Testis (tissue), 3 donors: Measurements from ENCODE around the gene FARP1. TPM values are rescaled to one million over a fixed set of nuclear protein-coding genes. Genes with fewer than 3 reads are reported as not detected.
A peak's percentile ranks its signal among the peaks of the same experiment; 100 is the strongest.

Experiments used
- DNase-seq: peaks from one replicate; pipeline ENCODE4 v3.0.0-alpha.2; 2019
- H3K27ac ChIP-seq, 2 donors: fragments of 200-600 bp; sonication (generic); one replicate each; pipeline ENCODE4 v1.5.1; 2019
- H3K27me3 ChIP-seq: fragments of 200-600 bp; sonication (generic); one replicate; pipeline ENCODE4 v1.5.1; 2019
- H3K36me3 ChIP-seq: fragments of 200-600 bp; sonication (generic); one replicate; pipeline ENCODE4 v1.5.1; 2017; ENCODE audit warnings: low read depth; ENCODE audit errors: missing control alignments
- H3K4me1 ChIP-seq: fragments of 200-600 bp; sonication (generic); one replicate; pipeline ENCODE4 v1.5.1; 2019
- H3K4me3 ChIP-seq, 2 donors: fragments of 200-600 bp; sonication (generic); one replicate each; pipeline ENCODE4 v1.5.1; 2017 to 2019
- H3K9me3 ChIP-seq: fragments of 200-600 bp; sonication (generic); one replicate; pipeline ENCODE4 v1.5.1; 2017
- POLR2A ChIP-seq: fragments of 450-650 bp; IDR thresholded peaks from one replicate; pipeline ENCODE4 v1.6.1; 2017; ENCODE audit warnings: antibody characterized with exemption, mild to moderate bottlenecking, moderate library complexity
- WGBS, 2 donors: methylation state at CpG; one replicate each; pipeline ENCODE4 v1.1.5; 2018; 5-methylcytosine and 5-hydroxymethylcytosine counted together
- intact Hi-C: fragments of 100-400 bp; cut with DNase I; formaldehyde crosslinking; loops from one replicate; pipeline ENCODE4 v1.15.1; 2023; ENCODE audit warnings: low total_unique reads
- polyA plus RNA-seq: library from polyadenylated mRNA; stranded (reverse); fragments of 350-450 nt; fragmentation: Illumina TruSeq; extraction: RNeasy Lipid Tissue Mini Kit (QIAGEN cat#74804); gene quantifications from one replicate; pipeline ENCODE4 v1.2.3, GENCODE V29; 2014; ENCODE audit warnings: low read depth, low replicate concordance; ENCODE audit not compliant: insufficient read depth
- total RNA-seq, 2 donors: library from RNA; depleted of rRNA; stranded (reverse); fragments of >200 nt; gene quantifications; one replicate each; pipeline ENCODE4 v1.2.3, GENCODE V29; 2016
- TF ChIP-seq, protein P1 (sequence below), 3 experiments: fragments of 450-650 bp in 2 of 3; fragments of 200-600 bp in 1 of 3; sonication (generic) in 1 of 3; IDR thresholded peaks; one replicate each; pipeline ENCODE4 v1.5.1; 2016 to 2019; ENCODE audit warnings: antibody characterized with exemption in 3 of 3, mild to moderate bottlenecking in 2 of 3, moderate library complexity in 1 of 3

The FARP1 gene
- total and polyA plus RNA-seq, 3 donors from 2014 or later, result 54.0 to 130 (median 69.1) TPM

DNA sequence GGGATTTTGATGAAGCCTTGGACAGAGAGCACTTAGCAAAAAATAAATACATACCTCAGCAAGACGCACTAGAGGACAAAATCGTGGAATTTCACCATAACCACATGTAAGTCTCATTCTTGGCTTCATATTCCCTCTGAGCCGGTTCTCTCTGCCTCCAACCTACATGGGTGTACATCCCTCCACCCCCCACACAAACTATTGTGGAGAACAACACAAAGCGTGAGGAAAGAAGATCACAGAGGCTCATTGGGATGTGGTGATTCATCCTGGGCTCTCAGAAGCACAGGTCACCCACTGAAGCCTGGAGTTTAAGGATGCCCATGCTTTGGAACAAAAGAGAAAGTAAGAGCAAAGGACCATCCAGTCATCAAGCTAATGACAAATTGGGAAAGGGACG, 241.8 kb downstream of the FARP1 start:
- no peak overlapping the region for H3K27ac ChIP-seq
- WGBS, 2 donors, result 71 to 73% methylated on average over 5 of the region's 5 CpGs
- TF ChIP-seq POLR2A, result no peak
- TF ChIP-seq, protein P1, sequence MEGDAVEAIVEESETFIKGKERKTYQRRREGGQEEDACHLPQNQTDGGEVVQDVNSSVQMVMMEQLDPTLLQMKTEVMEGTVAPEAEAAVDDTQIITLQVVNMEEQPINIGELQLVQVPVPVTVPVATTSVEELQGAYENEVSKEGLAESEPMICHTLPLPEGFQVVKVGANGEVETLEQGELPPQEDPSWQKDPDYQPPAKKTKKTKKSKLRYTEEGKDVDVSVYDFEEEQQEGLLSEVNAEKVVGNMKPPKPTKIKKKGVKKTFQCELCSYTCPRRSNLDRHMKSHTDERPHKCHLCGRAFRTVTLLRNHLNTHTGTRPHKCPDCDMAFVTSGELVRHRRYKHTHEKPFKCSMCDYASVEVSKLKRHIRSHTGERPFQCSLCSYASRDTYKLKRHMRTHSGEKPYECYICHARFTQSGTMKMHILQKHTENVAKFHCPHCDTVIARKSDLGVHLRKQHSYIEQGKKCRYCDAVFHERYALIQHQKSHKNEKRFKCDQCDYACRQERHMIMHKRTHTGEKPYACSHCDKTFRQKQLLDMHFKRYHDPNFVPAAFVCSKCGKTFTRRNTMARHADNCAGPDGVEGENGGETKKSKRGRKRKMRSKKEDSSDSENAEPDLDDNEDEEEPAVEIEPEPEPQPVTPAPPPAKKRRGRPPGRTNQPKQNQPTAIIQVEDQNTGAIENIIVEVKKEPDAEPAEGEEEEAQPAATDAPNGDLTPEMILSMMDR (IDR thresholded peaks at IDR 0.05), result no peak
- H3K36me3 ChIP-seq, result no peaks in the 10 kb centered on the region
- no peaks in the 10 kb centered on the region for H3K9me3 ChIP-seq
- no peak overlapping the region for H3K4me3 ChIP-seq
- H3K27me3 ChIP-seq, result no peaks in the 10 kb centered on the region
- intact Hi-C loops, result no loop called here
- no peak for DNase-seq
- no peaks in the 10 kb centered on the region for H3K4me1 ChIP-seq

DNA sequence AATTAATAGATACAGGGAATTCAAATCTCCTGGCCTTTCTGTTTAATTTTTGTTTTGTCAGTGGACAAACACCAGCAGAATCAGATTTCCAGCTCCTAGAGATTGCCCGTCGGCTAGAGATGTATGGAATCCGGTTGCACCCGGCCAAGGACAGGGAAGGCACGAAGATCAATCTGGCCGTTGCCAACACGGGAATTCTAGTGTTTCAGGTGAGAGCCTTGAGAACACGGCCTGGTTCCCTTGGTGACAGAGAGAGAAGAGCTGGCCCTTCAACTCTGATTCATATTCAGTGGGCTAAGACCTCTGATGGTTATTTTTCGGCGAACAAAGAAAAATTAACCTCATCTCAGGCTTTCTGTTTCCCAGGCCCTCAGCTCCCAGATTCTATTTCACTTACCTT, 242.7 kb downstream of the FARP1 start:
- intact Hi-C loops, result no loop called here
- Histone ChIP-seq H3K36me3 (no peaks in the 10 kb centered on the region), H3K9me3 (no peaks in the 10 kb centered on the region), H3K4me1 (no peaks in the 10 kb centered on the region), H3K27me3 (no peaks in the 10 kb centered on the region), H3K4me3 (no peak overlapping the region), H3K27ac (no peak overlapping the region)
- DNase-seq, result no peak
- no peak for TF ChIP-seq POLR2A
- TF ChIP-seq, protein P1 (IDR thresholded peaks at IDR 0.05), result no peak
- 71 to 86% methylated on average over 10 of the region's 10 CpGs for WGBS, 2 donors

DNA sequence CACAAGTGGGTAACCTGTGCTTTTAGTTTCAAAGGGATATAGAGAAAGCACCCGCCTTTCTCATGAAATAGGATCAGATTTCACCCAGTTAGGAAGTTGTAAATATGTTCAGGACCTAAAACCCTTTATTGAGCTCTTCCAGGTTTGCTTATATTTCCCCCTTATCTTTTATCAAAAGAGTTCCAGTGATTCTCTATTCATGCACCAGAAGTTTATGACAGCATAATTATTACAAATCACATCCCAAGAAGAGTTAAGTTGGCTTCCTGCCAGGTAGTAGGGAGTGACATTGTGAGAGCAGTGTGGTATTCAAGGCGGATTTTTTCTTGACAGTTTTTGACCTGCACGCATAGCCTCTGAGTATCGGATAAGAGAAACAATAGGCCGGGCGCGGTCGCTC, 243.7 kb downstream of the FARP1 start:
- H3K9me3 ChIP-seq, result no peaks in the 10 kb centered on the region
- no peak for DNase-seq
- no peaks in the 10 kb centered on the region for H3K36me3 ChIP-seq
- intact Hi-C loops, result no loop called here
- TF ChIP-seq, protein P1 (IDR thresholded peaks at IDR 0.05), result no peak
- no peak for TF ChIP-seq POLR2A
- H3K4me1 ChIP-seq, result no peaks in the 10 kb centered on the region
- H3K27ac ChIP-seq, result no peak overlapping the region
- H3K4me3 ChIP-seq, result no peak overlapping the region
- no peaks in the 10 kb centered on the region for H3K27me3 ChIP-seq
- 79 to 97% methylated on average over 5 to 8 of the region's 8 CpGs for WGBS, 2 donors

DNA sequence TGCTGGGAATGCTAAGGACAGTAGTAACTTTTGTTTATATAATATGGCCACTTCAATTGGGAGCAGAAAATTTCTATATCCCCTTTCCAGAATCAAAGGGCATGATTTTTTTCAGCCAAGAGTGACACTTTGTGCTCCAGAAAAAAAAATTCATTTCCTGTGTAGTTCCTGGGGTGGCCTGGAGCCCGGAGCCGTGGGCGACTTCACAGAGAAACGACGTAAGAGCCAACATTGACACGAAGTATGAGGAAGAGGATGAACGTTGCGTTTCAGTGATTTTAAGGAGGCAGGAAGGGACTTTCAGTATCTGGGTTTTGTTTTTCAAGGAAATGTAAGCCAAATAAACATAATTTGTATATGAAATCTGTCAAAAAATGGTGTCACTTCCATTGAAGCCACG, 246.4 kb downstream of the FARP1 start:
- Histone ChIP-seq H3K4me1 (no peaks in the 10 kb centered on the region), H3K27me3 (no peaks in the 10 kb centered on the region), H3K4me3 (no peak overlapping the region), H3K27ac (no peak overlapping the region), H3K36me3 (no peaks in the 10 kb centered on the region), H3K9me3 (no peaks in the 10 kb centered on the region)
- TF ChIP-seq, protein P1 (IDR thresholded peaks at IDR 0.05), result no peak
- no peak for TF ChIP-seq POLR2A
- WGBS, 2 donors, result 48 to 68% methylated on average over 9 of the region's 9 CpGs
- intact Hi-C loops, result no loop called here
- DNase-seq, result no peak

DNA sequence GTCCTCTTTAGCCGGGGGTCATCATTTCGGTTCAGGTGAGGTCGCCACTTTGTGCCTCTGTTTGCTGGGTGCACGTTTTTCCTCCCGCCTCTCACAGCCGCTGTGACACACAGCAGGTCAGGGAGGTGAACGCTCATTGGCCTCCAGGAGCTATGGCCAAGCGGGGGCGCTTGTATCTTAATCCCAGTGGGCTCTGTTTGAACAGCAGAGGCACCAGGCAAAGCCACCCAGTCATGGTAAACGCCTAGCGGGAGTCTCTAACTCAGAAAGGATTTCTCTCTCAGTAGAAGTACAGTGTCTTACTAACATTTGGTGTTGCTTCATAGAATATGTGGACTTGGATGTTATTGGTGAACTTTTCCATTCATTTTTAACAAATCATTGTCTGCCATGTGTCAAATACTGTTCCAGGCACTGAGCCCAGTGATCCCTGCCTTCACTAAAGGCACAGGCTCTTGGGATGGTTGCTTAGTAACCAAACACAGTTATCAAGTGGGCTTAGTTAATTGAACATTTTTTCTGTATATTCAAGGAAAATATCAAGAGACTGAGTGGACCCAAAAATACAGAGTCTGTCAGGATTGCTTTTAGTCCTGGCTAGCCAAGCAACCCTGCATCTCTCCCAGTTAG, 247.3 kb downstream of the FARP1 start:
- H3K4me1 ChIP-seq, result no peaks in the 10 kb centered on the region
- H3K27ac ChIP-seq, result no peak overlapping the region
- H3K4me3 ChIP-seq, result no peak overlapping the region
- no peaks in the 10 kb centered on the region for H3K27me3 ChIP-seq
- H3K9me3 ChIP-seq, result no peaks in the 10 kb centered on the region
- TF ChIP-seq, protein P1 (IDR thresholded peaks at IDR 0.05), result no peak
- TF ChIP-seq POLR2A, result no peak
- WGBS, 2 donors, result 93% methylated on average over 11 of the region's 11 CpGs
- intact Hi-C loops, result no loop called here
- H3K36me3 ChIP-seq, result no peaks in the 10 kb centered on the region
- DNase-seq, result peak; percentile 31
